Cardiac ventricle fibroblast (primary cell): Measurements from ENCODE around the gene ZNF628. TPM values are rescaled to one million over a fixed set of nuclear protein-coding genes. Genes with fewer than 3 reads are reported as not detected.

Source experiments
- total RNA-seq: library from RNA; depleted of rRNA; stranded (reverse); fragments of >200 nt; gene quantifications from 2 replicates; pipeline ENCODE4 v1.2.3, GENCODE V29; 2015

Gene ZNF628
- 5.8 and 8.5 TPM in 2 replicates for total RNA-seq

GRCh38 chr19:55476100-55476775 lies at the start of gene ZNF628:
Gene ZNF628 (plus strand): TSS chr19:55476617. CDS start chr19:55479911, 3,294 bp downstream.

GRCh38 chr19:55443045-55443823 lies 33.2 kb upstream of the ZNF628 start, which contains the start of gene SHISA7:
Gene SHISA7 (minus strand): TSS chr19:55443300. CDS start chr19:55442863, 437 bp downstream.

GRCh38 chr19:55461259-55461973 lies 15.0 kb upstream of the ZNF628 start, which contains the start of gene ISOC2:
Gene ISOC2 (minus strand): TSS chr19:55461642. CDS start chr19:55456486, 5,156 bp downstream.

GRCh38 chr19:55464662-55465054 lies 11.8 kb upstream of the ZNF628 start, which contains the start of gene C19orf85:
Gene C19orf85 (minus strand): TSS chr19:55464751. CDS start chr19:55464554, 197 bp downstream.

GRCh38 chr19:55484593-55485438 lies 8.4 kb downstream of the ZNF628 start, which contains the start of gene NAT14:
Gene NAT14 (plus strand): TSS chr19:55485188. CDS start chr19:55485709, 521 bp downstream.

GRCh38 chr19:55487924-55488687 lies 11.7 kb downstream of the ZNF628 start, which contains the start of gene SSC5D:
Gene SSC5D (plus strand): TSS chr19:55488436. CDS start chr19:55488590, 154 bp downstream.

Other genes starting within 250 kb of the ZNF628 start
- gene TMEM86B, start 247.9 kb upstream of the ZNF628 start, total RNA-seq: 0.44 and 0.73 TPM in 2 replicates
- gene PPP6R1, start 217.6 kb upstream of the ZNF628 start, total RNA-seq: 36.8 and 38.3 TPM in 2 replicates
- 23.6 and 31.0 TPM in 2 replicates for gene HSPBP1, start 196.5 kb upstream of the ZNF628 start, total RNA-seq
- gene BRSK1, start 192.6 kb upstream of the ZNF628 start, total RNA-seq: 0.94 and 4.6 TPM in 2 replicates
- gene TMEM150B, start 151.3 kb upstream of the ZNF628 start, total RNA-seq: not detected in 2 replicates
- gene KMT5C, start 136.7 kb upstream of the ZNF628 start, total RNA-seq: 4.2 and 8.7 TPM in 2 replicates
- gene COX6B2, start 121.9 kb upstream of the ZNF628 start, total RNA-seq: not detected in 2 replicates
- gene GARIN5B, start 113.4 kb upstream of the ZNF628 start, total RNA-seq: not detected in 2 replicates
- 0.15 and 0.31 TPM in 2 replicates for gene IL11, start 106.2 kb upstream of the ZNF628 start, total RNA-seq
- gene TMEM190, start 99.8 kb upstream of the ZNF628 start, total RNA-seq: not detected in 2 replicates
- gene TMEM238, start 92.3 kb upstream of the ZNF628 start, total RNA-seq: 0.19 and 0.83 TPM in 2 replicates
- 656 and 731 TPM in 2 replicates for gene RPL28, start 90.7 kb upstream of the ZNF628 start, total RNA-seq
- gene UBE2S, start 68.8 kb upstream of the ZNF628 start, total RNA-seq: 22.0 and 33.7 TPM in 2 replicates
- gene SHISA7, start 33.3 kb upstream of the ZNF628 start, total RNA-seq: not detected in 2 replicates
- gene ISOC2, start 15.0 kb upstream of the ZNF628 start, total RNA-seq: 84.9 and 94.9 TPM in 2 replicates
- gene C19orf85, start 11.9 kb upstream of the ZNF628 start, total RNA-seq: not detected in 2 replicates
- gene NAT14, start 8.6 kb downstream of the ZNF628 start, total RNA-seq: 4.2 and 11.4 TPM in 2 replicates
- gene SSC5D, start 11.8 kb downstream of the ZNF628 start, total RNA-seq: 70.0 and 81.2 TPM in 2 replicates
- gene SBK2, start 60.5 kb downstream of the ZNF628 start, total RNA-seq: not detected in 2 replicates
- not detected in 2 replicates for gene SBK3, start 68.9 kb downstream of the ZNF628 start, total RNA-seq
- 6.3 and 6.6 TPM in 2 replicates for gene ZNF579, start 104.2 kb downstream of the ZNF628 start, total RNA-seq
- 4.9 and 7.0 TPM in 2 replicates for gene FIZ1, start 122.9 kb downstream of the ZNF628 start, total RNA-seq
- gene ZNF524, start 123.7 kb downstream of the ZNF628 start, total RNA-seq: 17.9 and 21.6 TPM in 2 replicates
- 6.8 and 7.6 TPM in 2 replicates for gene ZNF865, start 129.0 kb downstream of the ZNF628 start, total RNA-seq
- 2.1 and 4.0 TPM in 2 replicates for gene ZNF784, start 147.9 kb downstream of the ZNF628 start, total RNA-seq
- 16.3 and 17.3 TPM in 2 replicates for gene ZNF580, start 164.4 kb downstream of the ZNF628 start, total RNA-seq
- 37.1 and 44.1 TPM in 2 replicates for gene ZNF581, start 167.0 kb downstream of the ZNF628 start, total RNA-seq
- 14.9 and 17.8 TPM in 2 replicates for gene CCDC106, start 171.6 kb downstream of the ZNF628 start, total RNA-seq
- 86.1 and 111 TPM in 2 replicates for gene U2AF2, start 178.4 kb downstream of the ZNF628 start, total RNA-seq
- gene EPN1, start 198.6 kb downstream of the ZNF628 start, total RNA-seq: 164 and 197 TPM in 2 replicates